Measurements from ENCODE around the gene UQCR11.

The UQCR11 gene

GRCh38 chr19:1567848-1568227 is 37.4 kb downstream of the UQCR11 start:
- Histone ChIP-seq H3K36me3 (ENCODE audit: insufficient read depth, low read length) (peaks cover 3% of the 10 kb centered on the region; the same call in 1 of the 2 replicates), H3K9me3 (ENCODE audit: low read depth, low read length) (no peaks in the 10 kb centered on the region), H3K27ac (no peak overlapping the region), H3K9ac (ENCODE audit: insufficient read length) (no peak overlapping the region), H3K4me3 (no peak overlapping the region)
- TF ChIP-seq EZH2 (IDR thresholded peaks at IDR 0.05) (no peak), POLR2AphosphoS5 (IDR thresholded peaks at IDR 0.05; ENCODE audit: borderline replicate concordance, low read depth, low read length) (no peak), FOXP2 (optimal IDR thresholded peaks at IDR 0.05; ENCODE audit: control extremely low read depth, extremely low read length, insufficient read depth) (no peak)
- DNase-seq (ENCODE audit: low read depth, low spot score): no peak

- H3K36me3 ChIP-seq (ENCODE audit: insufficient read depth, low read length): peaks cover 3% of the 10 kb centered on the region; the same call in 1 of the 2 replicates
- H3K9ac ChIP-seq (ENCODE audit: insufficient read length): peak overlapping the region; percentile 89
- no peak for DNase-seq (ENCODE audit: low read depth, low spot score)
- TF ChIP-seq POLR2AphosphoS5 (IDR thresholded peaks at IDR 0.05; ENCODE audit: borderline replicate concordance, low read depth, low read length) (no peak), FOXP2 (optimal IDR thresholded peaks at IDR 0.05; ENCODE audit: control extremely low read depth, extremely low read length, insufficient read depth) (no peak), EZH2 (IDR thresholded peaks at IDR 0.05) (no peak)
- H3K27ac ChIP-seq: peak overlapping the region; percentile 42; the same call in 1 of the 2 replicates
- no peaks in the 10 kb centered on the region for H3K9me3 ChIP-seq (ENCODE audit: low read depth, low read length)
- peak overlapping the region; percentile 90 for H3K4me3 ChIP-seq
These were observed 38.0 kb downstream of the UQCR11 start for GRCh38 chr19:1567116-1567847.

GRCh38 chr19:1566392-1567115 is 38.7 kb downstream of the UQCR11 start:
- TF ChIP-seq POLR2AphosphoS5 (IDR thresholded peaks at IDR 0.05; ENCODE audit: borderline replicate concordance, low read depth, low read length) (peak; percentile 16; the same call in 1 of the 2 replicates), FOXP2 (optimal IDR thresholded peaks at IDR 0.05; ENCODE audit: control extremely low read depth, extremely low read length, insufficient read depth) (no peak)
- DNase-seq (ENCODE audit: low read depth, low spot score): no peak
- H3K9ac ChIP-seq (ENCODE audit: insufficient read length): peak overlapping the region; percentile 89
- H3K27ac ChIP-seq: peak overlapping the region; percentile 42; the same call in 1 of the 2 replicates
- peaks cover 3% of the 10 kb centered on the region; the same call in 1 of the 2 replicates for H3K36me3 ChIP-seq (ENCODE audit: insufficient read depth, low read length)
- peak overlapping the region; percentile 90 for H3K4me3 ChIP-seq
- no peaks in the 10 kb centered on the region for H3K9me3 ChIP-seq (ENCODE audit: low read depth, low read length)

- H3K9ac ChIP-seq (ENCODE audit: insufficient read length): no peak overlapping the region
- TF ChIP-seq POLR2AphosphoS5 (IDR thresholded peaks at IDR 0.05; ENCODE audit: borderline replicate concordance, low read depth, low read length): no peak
- no peak for TF ChIP-seq EZH2 (IDR thresholded peaks at IDR 0.05)
- no peak for TF ChIP-seq FOXP2 (optimal IDR thresholded peaks at IDR 0.05; ENCODE audit: control extremely low read depth, extremely low read length, insufficient read depth)
- no peaks in the 10 kb centered on the region for H3K9me3 ChIP-seq (ENCODE audit: low read depth, low read length)
- H3K36me3 ChIP-seq (ENCODE audit: insufficient read depth, low read length): peaks cover 3% of the 10 kb centered on the region; the same call in 1 of the 2 replicates
- no peak for DNase-seq (ENCODE audit: low read depth, low spot score)
- H3K27ac ChIP-seq: no peak overlapping the region
- H3K4me3 ChIP-seq: no peak overlapping the region
These were observed 42.0 kb downstream of the UQCR11 start for GRCh38 chr19:1563251-1563650.

- Histone ChIP-seq H3K4me3 (no peak overlapping the region), H3K9me3 (ENCODE audit: low read depth, low read length) (no peaks in the 10 kb centered on the region), H3K27ac (no peak overlapping the region), H3K9ac (ENCODE audit: insufficient read length) (no peak overlapping the region), H3K36me3 (ENCODE audit: insufficient read depth, low read length) (peaks cover 8% of the 10 kb centered on the region; the same call in 1 of the 2 replicates)
- no peak for TF ChIP-seq POLR2AphosphoS5 (IDR thresholded peaks at IDR 0.05; ENCODE audit: borderline replicate concordance, low read depth, low read length)
- TF ChIP-seq EZH2 (IDR thresholded peaks at IDR 0.05): no peak
- TF ChIP-seq FOXP2 (optimal IDR thresholded peaks at IDR 0.05; ENCODE audit: control extremely low read depth, extremely low read length, insufficient read depth): no peak
- no peak for DNase-seq (ENCODE audit: low read depth, low spot score)
These were observed 43.9 kb downstream of the UQCR11 start for GRCh38 chr19:1561236-1561842.

GRCh38 chr19:1560286-1560882 is 44.9 kb downstream of the UQCR11 start:
- TF ChIP-seq POLR2AphosphoS5 (IDR thresholded peaks at IDR 0.05; ENCODE audit: borderline replicate concordance, low read depth, low read length): no peak
- no peak for TF ChIP-seq EZH2 (IDR thresholded peaks at IDR 0.05)
- TF ChIP-seq FOXP2 (optimal IDR thresholded peaks at IDR 0.05; ENCODE audit: control extremely low read depth, extremely low read length, insufficient read depth): no peak
- peaks cover 6% of the 10 kb centered on the region; the same call in 1 of the 2 replicates for H3K36me3 ChIP-seq (ENCODE audit: insufficient read depth, low read length)

GRCh38 chr19:1558552-1558951 is 46.7 kb downstream of the UQCR11 start:
- H3K4me3 ChIP-seq: no peak overlapping the region
- H3K27ac ChIP-seq: no peak overlapping the region
- no peak overlapping the region for H3K9ac ChIP-seq (ENCODE audit: insufficient read length)
- TF ChIP-seq FOXP2 (optimal IDR thresholded peaks at IDR 0.05; ENCODE audit: control extremely low read depth, extremely low read length, insufficient read depth) (no peak), EZH2 (IDR thresholded peaks at IDR 0.05) (no peak), POLR2AphosphoS5 (IDR thresholded peaks at IDR 0.05; ENCODE audit: borderline replicate concordance, low read depth, low read length) (no peak)
- DNase-seq (ENCODE audit: low read depth, low spot score): no peak
- no peaks in the 10 kb centered on the region for H3K9me3 ChIP-seq (ENCODE audit: low read depth, low read length)
- peaks cover 5% of the 10 kb centered on the region; the same call in 1 of the 2 replicates for H3K36me3 ChIP-seq (ENCODE audit: insufficient read depth, low read length)

More at GRCh38 chr19:1560286-1560882, 44.9 kb downstream of the UQCR11 start:
- no peak for DNase-seq (ENCODE audit: low read depth, low spot score)
- Histone ChIP-seq H3K9ac (ENCODE audit: insufficient read length) (no peak overlapping the region), H3K27ac (no peak overlapping the region), H3K4me3 (no peak overlapping the region), H3K9me3 (ENCODE audit: low read depth, low read length) (no peaks in the 10 kb centered on the region)

Measured in SK-N-MC (cell line).